Stimulated activated CD4-positive, alpha-beta T cell treated with anti-CD3 and anti-CD28 coated beads, Interleukin-2, amount 100 ng/mL, for 48 hours (primary cell): ENCODE results near the gene MEFV.
A peak's percentile ranks its signal among the peaks of the same experiment; 100 is the strongest.
"Not testable (repeated sequence)": the region's sequence is repeated elsewhere in the genome, so short reads cannot be mapped to it uniquely, and the experiment has no call there.

Experiments
- DNase-seq, 2 donors: peaks; one replicate each; pipeline ENCODE4 v3.0.0-alpha.2; 2020

MEFV gene

DNA sequence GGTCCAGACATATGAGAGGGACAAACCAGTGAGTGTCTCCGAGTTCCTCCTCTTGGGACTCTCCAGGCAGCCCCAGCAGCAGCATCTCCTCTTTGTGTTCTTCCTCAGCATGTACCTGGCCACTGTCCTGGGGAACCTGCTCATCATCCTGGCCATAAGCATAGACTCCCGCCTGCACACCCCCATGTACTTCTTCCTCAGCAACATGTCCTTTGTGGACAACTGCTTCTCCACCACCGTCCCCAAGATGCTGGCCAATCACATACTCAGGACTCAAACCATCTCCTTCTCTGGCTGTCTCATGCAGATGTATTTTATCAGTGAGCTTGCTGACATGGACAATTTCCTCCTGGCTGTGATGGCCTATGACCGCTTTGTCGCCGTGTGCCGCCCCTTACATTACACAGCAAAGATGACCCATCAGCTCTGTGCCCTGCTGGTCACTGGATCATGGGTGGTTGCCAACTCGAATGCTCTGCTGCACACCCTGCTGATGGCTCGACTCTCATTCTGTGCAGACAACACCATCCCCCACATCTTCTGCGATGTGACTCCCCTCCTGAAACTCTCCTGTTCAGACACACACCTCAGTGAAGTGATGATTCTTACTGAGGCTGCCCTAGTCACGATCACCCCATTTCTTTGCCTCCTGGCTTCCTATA lies 40.7 kb downstream of the MEFV start:
- DNase-seq = peak in 1 of 2 donors; percentile 7

GRCh38 chr16:3214904-3215600 lies 41.4 kb downstream of the MEFV start:
- no peak for DNase-seq

- DNase-seq = no peak
These were observed 43.9 kb downstream of the MEFV start for GRCh38 chr16:3212567-3212966.

DNA sequence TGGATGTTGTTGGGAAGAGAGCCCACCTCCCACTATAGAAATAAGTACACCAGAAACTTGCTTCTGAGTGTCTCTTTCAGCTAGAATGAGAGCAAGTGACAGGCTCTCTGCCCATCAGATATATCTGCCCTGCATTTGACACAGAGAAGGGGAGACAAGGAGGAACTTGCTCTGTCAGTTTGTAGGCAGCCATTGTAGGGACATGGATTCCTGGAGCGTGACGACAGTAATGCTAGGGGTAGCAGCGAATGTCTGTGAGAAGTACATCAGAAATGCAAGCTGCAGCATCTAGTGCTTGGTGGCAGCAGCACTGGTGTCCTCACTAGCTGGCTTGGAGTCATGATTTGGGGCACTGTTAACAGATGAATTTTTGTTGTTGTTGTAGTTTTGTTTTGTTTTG lies 44.4 kb downstream of the MEFV start:
- no peak for DNase-seq

GRCh38 chr16:3207086-3207953 lies 49.1 kb downstream of the MEFV start:
- DNase-seq = no peak

DNA sequence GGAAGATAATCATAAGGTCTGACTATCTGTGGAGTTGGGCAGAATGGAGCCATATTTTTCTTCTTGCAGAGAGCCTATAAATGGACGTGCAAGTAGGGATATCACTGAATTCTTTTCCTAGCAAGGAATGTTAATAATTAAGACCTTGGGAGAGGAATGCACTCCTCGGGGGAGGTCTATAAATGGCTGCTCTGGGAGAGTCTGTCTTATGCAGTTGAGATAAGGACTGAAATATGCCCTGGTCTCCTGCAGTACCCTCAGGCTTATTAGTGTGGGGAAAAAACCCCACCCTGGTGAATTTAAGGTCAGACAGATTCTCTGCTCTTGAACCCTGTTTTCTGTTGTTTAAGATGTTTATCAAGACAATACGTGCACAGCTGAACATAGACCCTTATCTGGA lies 50.5 kb downstream of the MEFV start:
- not testable (repeated sequence) for DNase-seq

- DNase-seq = no peak
These were observed 53.4 kb downstream of the MEFV start for GRCh38 chr16:3202903-3203539.

GRCh38 chr16:3198334-3199072 lies 57.9 kb downstream of the MEFV start:
- DNase-seq = no peak

GRCh38 chr16:3197694-3198333 lies 58.6 kb downstream of the MEFV start:
- DNase-seq = not testable (repeated sequence)

DNA sequence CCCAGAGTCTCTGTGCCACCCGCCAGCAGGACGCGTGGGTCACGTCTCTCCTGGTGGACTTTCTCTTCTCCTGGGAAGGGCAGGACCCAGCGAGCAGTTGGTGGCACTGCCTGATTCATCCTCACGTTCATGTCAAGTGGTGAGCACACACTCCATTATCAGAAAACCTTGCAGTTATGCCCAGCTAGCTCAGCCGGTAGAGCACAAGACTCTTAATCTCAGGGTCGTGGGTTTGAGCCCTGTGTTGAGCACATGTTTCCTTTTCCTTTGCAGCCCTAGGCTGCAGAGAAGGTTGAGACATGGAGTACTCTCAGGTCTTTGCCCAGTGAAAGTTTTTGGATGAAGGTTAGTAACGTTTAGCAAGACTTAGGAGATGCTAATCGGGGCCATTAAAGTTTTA lies 60.5 kb downstream of the MEFV start:
- no peak for DNase-seq

DNA sequence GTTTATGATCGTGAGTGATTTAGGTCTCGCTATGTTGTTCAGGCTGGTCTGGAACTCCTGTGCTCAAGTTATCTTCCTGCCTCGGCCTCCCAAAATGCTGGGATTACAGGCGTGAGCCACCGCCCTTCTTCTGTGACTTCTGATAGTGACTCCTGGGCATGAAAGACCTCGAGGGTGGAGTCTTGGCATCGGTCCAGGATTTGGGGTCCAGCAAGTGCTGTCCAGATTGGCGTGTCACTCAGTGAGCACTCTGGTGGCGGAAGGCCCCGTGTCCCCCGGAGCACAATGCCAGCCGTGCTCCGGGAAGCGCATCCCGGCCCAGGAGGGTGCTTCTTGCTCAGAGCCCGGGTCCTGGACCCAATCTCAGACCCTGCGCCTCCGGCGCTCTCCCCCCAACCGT lies 61.6 kb downstream of the MEFV start:
- no peak for DNase-seq

DNA sequence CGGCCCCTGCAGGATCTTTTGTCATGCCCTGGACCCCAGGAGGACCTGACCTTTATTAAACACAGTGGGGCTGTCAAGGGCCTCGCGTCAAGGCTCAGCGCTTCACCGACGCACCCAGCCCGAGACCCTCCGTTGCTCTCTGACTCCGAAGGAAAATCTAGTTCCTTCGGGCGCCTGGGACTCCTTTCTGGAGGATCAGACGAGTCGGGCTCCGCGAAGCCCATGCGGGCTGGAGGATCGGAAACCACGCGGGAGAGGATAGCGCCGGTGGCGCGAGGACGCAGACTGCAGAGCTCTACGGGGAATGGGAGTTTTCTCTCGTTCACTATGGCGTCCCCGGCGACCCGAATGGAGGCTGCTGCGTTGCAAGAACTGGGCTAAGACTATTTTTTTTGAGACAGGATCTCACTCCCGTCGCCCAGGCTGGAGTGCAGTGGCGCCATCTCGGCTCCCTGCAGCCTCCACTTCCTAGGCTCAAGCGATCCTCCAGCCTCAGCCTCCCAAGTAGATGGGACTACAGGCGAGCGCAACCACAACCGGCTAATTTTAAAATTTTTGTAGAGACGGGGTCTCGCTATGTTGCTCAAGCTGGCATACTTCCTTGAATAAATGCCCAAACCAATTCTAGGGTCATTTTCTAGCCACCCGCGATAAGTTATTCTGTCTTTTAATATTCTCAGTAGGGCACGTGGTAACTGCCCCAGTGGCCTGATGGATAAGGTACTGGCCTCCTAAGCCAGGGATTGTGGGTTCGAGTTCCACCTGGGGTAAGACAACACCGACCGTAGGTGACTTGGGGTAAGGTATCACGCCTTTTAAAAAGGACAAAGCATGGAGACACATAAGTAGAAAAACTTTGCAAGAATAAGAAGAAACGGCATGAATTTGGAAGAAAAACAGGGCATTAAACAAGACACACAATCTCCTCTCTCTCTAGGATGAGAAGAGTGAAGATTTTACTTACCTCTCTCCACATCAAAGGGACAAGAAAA lies 62.9 kb downstream of the MEFV start:
- no peak for DNase-seq

DNA sequence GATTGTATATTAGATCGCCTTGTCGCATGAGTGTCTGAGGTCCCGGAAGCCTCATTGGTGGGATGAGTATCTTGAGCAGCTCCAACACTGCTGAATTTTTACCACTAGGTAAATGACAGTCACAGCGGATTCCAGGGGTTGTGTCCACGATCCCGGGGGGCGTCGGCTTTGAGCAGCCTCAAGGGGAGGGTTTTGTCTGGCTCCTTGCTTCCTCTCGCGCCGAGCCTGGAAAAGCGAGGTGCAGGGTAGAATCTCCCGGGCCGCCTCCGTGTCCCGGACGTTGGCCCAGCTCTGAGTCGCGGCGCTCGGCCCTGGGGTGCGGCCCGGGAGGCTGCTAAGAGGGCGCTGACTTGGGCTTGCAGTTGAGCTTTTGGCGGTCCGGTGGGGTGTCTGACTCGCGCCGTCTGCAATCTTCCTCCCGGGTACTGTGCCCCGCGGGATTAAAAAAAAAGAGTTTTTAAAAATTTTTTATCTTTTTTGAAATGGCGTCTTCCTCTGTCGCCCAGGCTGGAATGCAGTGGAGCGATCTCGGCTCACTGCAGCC lies 63.9 kb downstream of the MEFV start:
- no peak for DNase-seq
